OCI-LY1 (cell line): ENCODE data around the gene POLDIP2.

ENCODE experiments used
- H2AFZ ChIP-seq: fragments of 200-600 bp; sonication (generic), shearing (Covaris generic); 2 replicates; pipeline ENCODE4 v1.6.0; 2014; ENCODE audit warnings: antibody characterized with exemption, mild to moderate bottlenecking, low read length
- H3F3A ChIP-seq: fragments of 200-600 bp; sonication (generic), shearing (Covaris generic); 2 replicates; pipeline ENCODE4 v1.6.0; 2014; ENCODE audit warnings: mild to moderate bottlenecking, antibody characterized with exemption, low read length, moderate library complexity; ENCODE audit not compliant: insufficient read depth
- H3K27ac ChIP-seq: fragments of 200-600 bp; sonication (generic); 2 replicates; pipeline ENCODE4 v1.5.1; 2014; ENCODE audit warnings: low read length, mixed run types, mild to moderate bottlenecking, low read depth; ENCODE audit not compliant: poor library complexity, severe bottlenecking
- H3K27me3 ChIP-seq: fragments of 200-600 bp; sonication (generic); 2 replicates; pipeline ENCODE4 v1.6.0; 2014; ENCODE audit warnings: antibody characterized with exemption, mild to moderate bottlenecking, low read length, moderate library complexity; ENCODE audit not compliant: insufficient read depth
- H3K36me3 ChIP-seq: fragments of 200-600 bp; sonication (generic); 2 replicates; pipeline ENCODE4 v1.6.1; 2014; ENCODE audit warnings: mild to moderate bottlenecking, antibody characterized with exemption, low read length, moderate library complexity, mixed read lengths; ENCODE audit not compliant: insufficient read depth
- H3K4me1 ChIP-seq: fragments of 200-600 bp; sonication (generic); 2 replicates; pipeline ENCODE4 v1.5.1; 2014; ENCODE audit warnings: mild to moderate bottlenecking, low read length, moderate library complexity; ENCODE audit not compliant: insufficient read depth, severe bottlenecking
- H3K4me2 ChIP-seq: fragments of 200-600 bp; sonication (generic), shearing (Covaris generic); 2 replicates; pipeline ENCODE4 v1.6.1; 2014; ENCODE audit warnings: low read length
- H3K4me3 ChIP-seq: fragments of 200-600 bp; sonication (generic); 2 replicates; pipeline ENCODE4 v1.5.1; 2014; ENCODE audit warnings: low read length, low read depth, mild to moderate bottlenecking, mixed read lengths; ENCODE audit not compliant: poor library complexity, severe bottlenecking
- H3K79me2 ChIP-seq: fragments of 200-600 bp; shearing (Covaris generic); 2 replicates; pipeline ENCODE4 v1.6.1; 2016; ENCODE audit warnings: mixed run types, low read length, mixed read lengths; ENCODE audit not compliant: insufficient read depth
- H3K9ac ChIP-seq: fragments of 200-600 bp; sonication (generic), shearing (Covaris generic); 2 replicates; pipeline ENCODE4 v1.6.1; 2014; ENCODE audit warnings: mild to moderate bottlenecking, low read length, mixed read lengths
- H3K9me2 ChIP-seq: fragments of 200-600 bp; sonication (generic), shearing (Covaris generic); 2 replicates; pipeline ENCODE4 v1.6.1; 2014; ENCODE audit warnings: low read depth, mild to moderate bottlenecking, low read length, mixed read lengths
- H3K9me3 ChIP-seq: fragments of 200-600 bp; shearing (Covaris generic); 2 replicates; pipeline ENCODE4 v1.6.1; 2014; ENCODE audit warnings: low read length, mixed read lengths
- H4K20me1 ChIP-seq: fragments of 200-600 bp; sonication (generic), shearing (Covaris generic); 2 replicates; pipeline ENCODE4 v1.6.0; 2016; ENCODE audit warnings: mild to moderate bottlenecking, low read length; ENCODE audit not compliant: insufficient read depth
- EZH2 ChIP-seq: fragments of 200-600 bp; sonication (generic), shearing (Covaris generic); IDR thresholded peaks from 2 replicates; pipeline ENCODE4 v1.8.0; 2017; ENCODE audit warnings: borderline replicate concordance, mixed run types, mild to moderate bottlenecking, antibody characterized with exemption, low read length, moderate library complexity, mixed read lengths
- TF ChIP-seq, protein P1 (sequence below): fragments of 200-600 bp; sonication (generic), shearing (Covaris generic); IDR thresholded peaks from 2 replicates; pipeline ENCODE4 v1.5.1; 2017; ENCODE audit warnings: mild to moderate bottlenecking, antibody characterized with exemption, low read length, moderate library complexity, mixed read lengths

The POLDIP2 gene

DNA sequence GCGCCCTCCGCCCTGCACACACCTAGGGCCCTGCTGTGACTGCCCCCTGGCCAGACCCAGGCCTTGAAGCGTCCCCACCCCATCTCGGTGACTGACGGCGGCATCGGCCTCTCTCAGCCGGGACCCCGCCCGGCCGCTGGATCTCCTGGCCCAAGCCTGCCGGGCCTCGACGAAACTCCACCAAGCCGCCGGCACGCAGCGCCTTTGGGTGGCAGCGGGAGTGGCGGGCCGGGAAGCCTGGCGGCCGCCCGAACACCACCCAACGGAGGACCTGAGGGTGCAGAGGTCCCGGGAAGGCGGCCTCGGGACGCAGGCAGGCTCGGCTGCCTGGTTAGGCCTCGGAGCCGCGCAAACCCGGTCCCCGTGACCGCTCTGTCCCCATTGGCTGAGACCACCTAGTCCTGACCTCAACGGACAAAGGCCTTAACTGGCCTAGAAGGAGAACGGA is 50.3 kb downstream of the POLDIP2 start:
- TF ChIP-seq EZH2, result no peak
- Histone ChIP-seq H3K27ac (no peak overlapping the region), H3K4me3 (no peak overlapping the region), H3K4me1 (no peaks in the 10 kb centered on the region), H3K27me3 (no peaks in the 10 kb centered on the region), H3K9me3 (no peaks in the 10 kb centered on the region), H3K9me2 (no peaks in the 10 kb centered on the region), H3K4me2 (no peak overlapping the region), H2AFZ (no peak overlapping the region), H3K9ac (no peak overlapping the region), H3K79me2 (no peaks in the 10 kb centered on the region), H3F3A (0 out of 2 replicates have a peak, but pooled peaks cover 1% of the 10 kb centered on the region), H4K20me1 (no peaks in the 10 kb centered on the region), H3K36me3 (no peaks in the 10 kb centered on the region)

DNA sequence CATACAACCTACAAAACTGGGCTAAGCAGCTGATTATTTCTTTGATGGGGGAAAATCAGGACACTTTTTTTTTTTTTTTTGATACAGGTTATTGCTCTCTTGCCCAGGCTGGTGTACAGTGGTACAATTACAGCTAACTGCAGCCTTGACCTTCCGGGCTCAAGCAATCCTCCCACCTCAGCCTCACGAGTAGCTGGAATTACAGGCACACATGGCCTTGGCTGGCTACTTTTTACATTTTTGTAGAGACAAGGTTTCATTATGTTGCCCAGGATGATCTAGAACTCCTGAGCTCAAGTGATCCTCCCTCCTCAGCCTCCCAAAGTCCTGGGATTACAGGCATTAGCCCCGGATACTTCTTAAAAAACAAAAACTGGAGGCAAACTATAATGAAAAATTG is 58.9 kb downstream of the POLDIP2 start:
- Histone ChIP-seq H3K27ac (no peak overlapping the region), H3K79me2 (no peaks in the 10 kb centered on the region), H3K9me2 (no peaks in the 10 kb centered on the region), H3K4me2 (no peak overlapping the region), H2AFZ (no peak overlapping the region), H3K9ac (no peak overlapping the region), H3K4me1 (peaks cover 6% of the 10 kb centered on the region), H3K27me3 (no peaks in the 10 kb centered on the region), H3K36me3 (no peaks in the 10 kb centered on the region), H3K4me3 (no peak overlapping the region), H4K20me1 (no peaks in the 10 kb centered on the region), H3F3A (no peaks in the 10 kb centered on the region), H3K9me3 (no peaks in the 10 kb centered on the region)
- TF ChIP-seq, protein P1, sequence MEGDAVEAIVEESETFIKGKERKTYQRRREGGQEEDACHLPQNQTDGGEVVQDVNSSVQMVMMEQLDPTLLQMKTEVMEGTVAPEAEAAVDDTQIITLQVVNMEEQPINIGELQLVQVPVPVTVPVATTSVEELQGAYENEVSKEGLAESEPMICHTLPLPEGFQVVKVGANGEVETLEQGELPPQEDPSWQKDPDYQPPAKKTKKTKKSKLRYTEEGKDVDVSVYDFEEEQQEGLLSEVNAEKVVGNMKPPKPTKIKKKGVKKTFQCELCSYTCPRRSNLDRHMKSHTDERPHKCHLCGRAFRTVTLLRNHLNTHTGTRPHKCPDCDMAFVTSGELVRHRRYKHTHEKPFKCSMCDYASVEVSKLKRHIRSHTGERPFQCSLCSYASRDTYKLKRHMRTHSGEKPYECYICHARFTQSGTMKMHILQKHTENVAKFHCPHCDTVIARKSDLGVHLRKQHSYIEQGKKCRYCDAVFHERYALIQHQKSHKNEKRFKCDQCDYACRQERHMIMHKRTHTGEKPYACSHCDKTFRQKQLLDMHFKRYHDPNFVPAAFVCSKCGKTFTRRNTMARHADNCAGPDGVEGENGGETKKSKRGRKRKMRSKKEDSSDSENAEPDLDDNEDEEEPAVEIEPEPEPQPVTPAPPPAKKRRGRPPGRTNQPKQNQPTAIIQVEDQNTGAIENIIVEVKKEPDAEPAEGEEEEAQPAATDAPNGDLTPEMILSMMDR, result no peak
- TF ChIP-seq EZH2, result no peak
